ENCODE results near the gene KRT81.

The KRT81 gene

GRCh38 chr12:52249511-52250047 lies 41.8 kb downstream of the KRT81 start:
- TF ChIP-seq, protein P1, sequence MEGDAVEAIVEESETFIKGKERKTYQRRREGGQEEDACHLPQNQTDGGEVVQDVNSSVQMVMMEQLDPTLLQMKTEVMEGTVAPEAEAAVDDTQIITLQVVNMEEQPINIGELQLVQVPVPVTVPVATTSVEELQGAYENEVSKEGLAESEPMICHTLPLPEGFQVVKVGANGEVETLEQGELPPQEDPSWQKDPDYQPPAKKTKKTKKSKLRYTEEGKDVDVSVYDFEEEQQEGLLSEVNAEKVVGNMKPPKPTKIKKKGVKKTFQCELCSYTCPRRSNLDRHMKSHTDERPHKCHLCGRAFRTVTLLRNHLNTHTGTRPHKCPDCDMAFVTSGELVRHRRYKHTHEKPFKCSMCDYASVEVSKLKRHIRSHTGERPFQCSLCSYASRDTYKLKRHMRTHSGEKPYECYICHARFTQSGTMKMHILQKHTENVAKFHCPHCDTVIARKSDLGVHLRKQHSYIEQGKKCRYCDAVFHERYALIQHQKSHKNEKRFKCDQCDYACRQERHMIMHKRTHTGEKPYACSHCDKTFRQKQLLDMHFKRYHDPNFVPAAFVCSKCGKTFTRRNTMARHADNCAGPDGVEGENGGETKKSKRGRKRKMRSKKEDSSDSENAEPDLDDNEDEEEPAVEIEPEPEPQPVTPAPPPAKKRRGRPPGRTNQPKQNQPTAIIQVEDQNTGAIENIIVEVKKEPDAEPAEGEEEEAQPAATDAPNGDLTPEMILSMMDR (IDR thresholded peaks at IDR 0.05; ENCODE audit: low read depth, low read length, poor library complexity, severe bottlenecking) = no peak
- TF ChIP-seq EZH2phosphoT487 (IDR thresholded peaks at IDR 0.05; ENCODE audit: borderline replicate concordance, low read length) = no peak
- H3K27me3 ChIP-seq (ENCODE audit: control insufficient read depth, low read length) = no peaks in the 10 kb centered on the region; the same call in 1 of the 2 replicates
- H4K20me1 ChIP-seq (ENCODE audit: control insufficient read depth, insufficient read depth, low read depth, low read length) = no peaks in the 10 kb centered on the region
- H3K4me2 ChIP-seq (ENCODE audit: low read length) = no peak overlapping the region
- no peaks in the 10 kb centered on the region for H3K9me2 ChIP-seq (replicated peaks; ENCODE audit: control insufficient read depth, low read length)
- no peaks in the 10 kb centered on the region for H3K9me3 ChIP-seq (ENCODE audit: control insufficient read depth, insufficient read depth, low read length)
- H3K4me1 ChIP-seq (ENCODE audit: control insufficient read depth, low read length) = no peaks in the 10 kb centered on the region
- H3F3A ChIP-seq (ENCODE audit: control insufficient read depth, insufficient read depth) = no peaks in the 10 kb centered on the region
- no peaks in the 10 kb centered on the region for H3K79me2 ChIP-seq (ENCODE audit: control insufficient read depth, low read length)
- no peak overlapping the region for H3K4me3 ChIP-seq (ENCODE audit: low read length)
- H3K27ac ChIP-seq (ENCODE audit: low read depth, low read length) = no peak overlapping the region
- no peaks in the 10 kb centered on the region for H3K36me3 ChIP-seq (ENCODE audit: control insufficient read depth, low read length)

DNA sequence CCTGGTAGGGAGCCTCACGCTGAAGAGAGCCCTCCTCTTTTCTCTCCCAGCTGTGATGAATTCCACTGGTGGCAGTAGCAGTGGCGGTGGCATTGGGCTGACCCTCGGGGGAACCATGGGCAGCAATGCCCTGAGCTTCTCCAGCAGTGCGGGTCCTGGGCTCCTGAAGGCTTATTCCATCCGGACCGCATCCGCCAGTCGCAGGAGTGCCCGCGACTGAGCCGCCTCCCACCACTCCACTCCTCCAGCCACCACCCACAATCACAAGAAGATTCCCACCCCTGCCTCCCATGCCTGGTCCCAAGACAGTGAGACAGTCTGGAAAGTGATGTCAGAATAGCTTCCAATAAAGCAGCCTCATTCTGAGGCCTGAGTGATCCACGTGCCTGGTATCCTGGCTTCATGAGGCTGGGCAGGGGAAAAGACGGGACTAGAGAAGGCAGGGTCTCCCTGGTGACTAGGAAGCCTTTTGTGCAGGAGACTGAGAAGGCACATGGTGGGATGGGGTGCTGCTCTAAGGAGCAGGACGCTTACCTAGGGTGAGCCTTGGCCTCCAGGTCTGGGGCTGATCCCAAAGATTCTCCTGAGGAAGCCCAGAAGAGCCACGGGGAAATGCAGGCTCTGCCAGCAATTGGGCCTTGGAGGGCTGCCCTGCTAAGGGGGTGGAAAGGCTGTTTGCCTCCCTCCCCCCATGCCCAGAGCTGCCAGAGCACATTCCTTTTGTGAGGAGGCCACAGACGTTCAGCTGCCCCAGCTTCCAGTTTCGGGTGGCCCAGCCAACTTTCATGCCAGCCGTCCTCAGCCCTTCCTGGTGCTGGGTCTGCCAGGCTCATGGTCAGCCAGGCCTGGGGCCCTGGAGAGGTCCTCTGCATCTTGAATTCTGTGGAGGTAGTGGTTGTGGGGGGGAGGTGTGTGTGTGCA lies 42.5 kb downstream of the KRT81 start:
- Histone ChIP-seq H3K9me3 (ENCODE audit: control insufficient read depth, insufficient read depth, low read length) (no peaks in the 10 kb centered on the region), H3K36me3 (ENCODE audit: control insufficient read depth, low read length) (no peaks in the 10 kb centered on the region), H4K20me1 (ENCODE audit: control insufficient read depth, insufficient read depth, low read depth, low read length) (no peaks in the 10 kb centered on the region), H3K4me3 (ENCODE audit: low read length) (no peak overlapping the region), H3K4me1 (ENCODE audit: control insufficient read depth, low read length) (peaks cover 5% of the 10 kb centered on the region), H3F3A (ENCODE audit: control insufficient read depth, insufficient read depth) (no peaks in the 10 kb centered on the region), H3K9me2 (replicated peaks; ENCODE audit: control insufficient read depth, low read length) (no peaks in the 10 kb centered on the region), H3K79me2 (ENCODE audit: control insufficient read depth, low read length) (no peaks in the 10 kb centered on the region), H3K27me3 (ENCODE audit: control insufficient read depth, low read length) (peaks cover 2% of the 10 kb centered on the region; the same call in 1 of the 2 replicates), H3K4me2 (ENCODE audit: low read length) (no peak overlapping the region), H3K27ac (ENCODE audit: low read depth, low read length) (no peak overlapping the region)
- TF ChIP-seq EZH2phosphoT487 (IDR thresholded peaks at IDR 0.05; ENCODE audit: borderline replicate concordance, low read length) = no peak
- TF ChIP-seq, protein P1 (IDR thresholded peaks at IDR 0.05; ENCODE audit: low read depth, low read length, poor library complexity, severe bottlenecking) = no peak

DNA sequence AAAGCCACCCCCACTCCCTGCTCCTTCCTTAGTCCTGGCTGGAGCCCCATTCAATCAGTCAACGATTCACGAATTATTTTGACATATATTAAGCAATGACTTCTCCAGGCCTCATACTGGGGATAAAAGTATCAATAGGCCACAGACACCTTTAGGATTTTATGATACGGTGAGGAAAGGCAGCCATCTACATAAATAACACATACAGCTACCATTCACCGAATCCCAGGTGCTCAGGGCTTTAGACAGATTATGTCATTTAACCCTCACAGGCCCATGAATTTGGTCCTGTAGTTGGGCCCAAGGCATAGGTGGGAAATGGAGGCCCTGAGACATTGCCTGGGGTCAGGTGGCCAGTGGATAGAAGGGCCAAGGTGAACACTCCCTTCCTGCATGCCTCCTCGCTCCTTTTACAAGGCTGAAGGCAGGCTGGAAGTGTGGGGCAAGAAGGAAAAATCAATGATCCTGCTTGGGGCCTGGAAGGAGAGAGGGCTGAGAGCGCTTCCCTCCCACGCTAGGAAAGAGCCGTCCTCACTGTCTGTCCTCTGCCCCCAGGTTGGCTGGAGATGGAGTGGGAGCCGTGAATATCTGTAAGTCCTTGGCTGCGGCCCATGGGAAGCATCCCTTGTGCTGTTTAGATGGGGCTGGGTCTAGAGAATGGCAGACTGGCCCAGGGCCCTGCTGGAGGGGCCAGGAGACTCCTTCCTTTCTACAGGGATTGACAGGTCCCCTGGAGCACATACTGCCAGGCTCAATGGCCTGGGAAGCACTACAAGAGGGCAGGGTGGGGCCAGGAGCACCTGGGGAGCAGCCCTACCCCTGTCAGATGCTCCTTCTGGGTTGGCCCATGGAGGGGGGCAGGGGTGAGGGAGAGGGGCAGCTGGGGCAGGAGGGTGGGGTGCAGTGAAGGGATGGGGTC lies 43.5 kb downstream of the KRT81 start:
- Histone ChIP-seq H3K27me3 (ENCODE audit: control insufficient read depth, low read length) (peaks cover 2% of the 10 kb centered on the region; the same call in 1 of the 2 replicates), H3K79me2 (ENCODE audit: control insufficient read depth, low read length) (no peaks in the 10 kb centered on the region), H4K20me1 (ENCODE audit: control insufficient read depth, insufficient read depth, low read depth, low read length) (no peaks in the 10 kb centered on the region), H3F3A (ENCODE audit: control insufficient read depth, insufficient read depth) (no peaks in the 10 kb centered on the region), H3K27ac (ENCODE audit: low read depth, low read length) (no peak overlapping the region), H3K4me1 (ENCODE audit: control insufficient read depth, low read length) (peaks cover 8% of the 10 kb centered on the region), H3K36me3 (ENCODE audit: control insufficient read depth, low read length) (no peaks in the 10 kb centered on the region), H3K9me2 (replicated peaks; ENCODE audit: control insufficient read depth, low read length) (no peaks in the 10 kb centered on the region), H3K4me2 (ENCODE audit: low read length) (no peak overlapping the region), H3K9me3 (ENCODE audit: control insufficient read depth, insufficient read depth, low read length) (no peaks in the 10 kb centered on the region), H3K4me3 (ENCODE audit: low read length) (no peak overlapping the region)
- TF ChIP-seq, protein P1 (IDR thresholded peaks at IDR 0.05; ENCODE audit: low read depth, low read length, poor library complexity, severe bottlenecking) = no peak
- no peak for TF ChIP-seq EZH2phosphoT487 (IDR thresholded peaks at IDR 0.05; ENCODE audit: borderline replicate concordance, low read length)

Data from DOHH2 (cell line).